H1 (cell line): ENCODE measurements around the gene RTN4RL1. TPM values are rescaled to one million over a fixed set of nuclear protein-coding genes. Genes with fewer than 3 reads are reported as not detected.

Experiments
- CEBPB ChIP-seq: IDR thresholded peaks from 2 replicates; pipeline ENCODE4 v1.6.1; 2012; ENCODE audit warnings: low read depth, low read length
- HDAC2 ChIP-seq, 2 experiments: fragments of 300-600 bp in 1 of 2; sonication (generic) in 1 of 2; IDR thresholded peaks; 2 replicates each; pipeline ENCODE4 v1.6.1; 2011 to 2012; ENCODE audit warnings: low read depth in 2 of 2, low read length in 2 of 2, mild to moderate bottlenecking in 2 of 2, moderate library complexity in 2 of 2, borderline replicate concordance in 1 of 2, inconsistent platforms in 1 of 2
- KDM5A ChIP-seq: fragments of 200-600 bp; IDR thresholded peaks from 2 replicates; pipeline ENCODE4 v1.7.1; 2012; ENCODE audit warnings: mild to moderate bottlenecking, low read length, inconsistent platforms, mixed read lengths
- NANOG ChIP-seq: IDR thresholded peaks from 2 replicates; pipeline ENCODE4 v1.6.1; 2011; ENCODE audit warnings: low read length, low read depth, mild to moderate bottlenecking, inconsistent platforms; ENCODE audit not compliant: insufficient read depth, poor library complexity, severe bottlenecking
- PHF8 ChIP-seq: fragments of 200-600 bp; sonication (generic); conservative IDR thresholded peaks from 2 replicates; pipeline ENCODE4 v1.7.1; 2012; ENCODE audit warnings: low read depth, mild to moderate bottlenecking, inconsistent platforms, low read length, moderate library complexity
- POU5F1 ChIP-seq: IDR thresholded peaks from 2 replicates; pipeline ENCODE4 v1.6.1; 2011; ENCODE audit warnings: low read depth, mild to moderate bottlenecking, low read length, moderate library complexity
- SIRT6 ChIP-seq: IDR thresholded peaks from one replicate; pipeline ENCODE4 v1.7.1; 2012; ENCODE audit warnings: low read length, inconsistent platforms
- SIX5 ChIP-seq: IDR thresholded peaks from 2 replicates; pipeline ENCODE4 v1.6.1; 2011; ENCODE audit warnings: mild to moderate bottlenecking, low read depth, low read length
- TAF1 ChIP-seq: IDR thresholded peaks from 2 replicates; pipeline ENCODE4 v1.6.1; 2011; ENCODE audit warnings: mild to moderate bottlenecking, low read depth, low read length
- ZNF274 ChIP-seq: IDR thresholded peaks from 2 replicates; pipeline ENCODE4 v1.7.0; 2012; ENCODE audit warnings: low read length, borderline replicate concordance; ENCODE audit errors: extremely low read depth
- polyA plus RNA-seq, 7 experiments: library from polyadenylated mRNA; depleted of rRNA in 3 of 7; stranded (reverse) in 5 of 7; unstranded in 2 of 7; fragments of >200 nt in 5 of 7; fragments of 200-250 nt in 2 of 7; gene quantifications; 1 replicate in 5 of 7; 2 replicates in 1 of 7; 4 replicates in 1 of 7; pipeline versions ENCODE4 v1.2.1 to v1.2.3, GENCODE V29; 2011 to 2013; ENCODE audit warnings: missing spikeins in 2 of 7, mixed read lengths in 2 of 7
- total RNA-seq: library from RNA; stranded (reverse); fragmentation: NEBNext Ultra II Directional; extraction: Animal tissue kit (Norgen Biotek cat#: 25700); gene quantifications from 2 replicates; pipeline ENCODE4 v1.2.1, GENCODE V29; 2021
- TF ChIP-seq, protein P1 (sequence below): fragments of 300-600 bp; sonication (generic); IDR thresholded peaks from 2 replicates; pipeline ENCODE4 v1.7.1; 2012; ENCODE audit warnings: low read length, moderate library complexity, mild to moderate bottlenecking, inconsistent platforms; ENCODE audit not compliant: insufficient replicate concordance
- TF ChIP-seq, protein P2 (sequence below): IDR thresholded peaks from 2 replicates; pipeline ENCODE4 v1.6.1; 2011; ENCODE audit warnings: low read depth, mild to moderate bottlenecking, low read length; ENCODE audit not compliant: insufficient read depth

The RTN4RL1 gene
- total and polyA plus RNA-seq, 2 of the 8 experiments (the other 6 are each of a cell fraction or from before 2014, with no cell fraction given), result 0.09 TPM; not detected in 1

DNA sequence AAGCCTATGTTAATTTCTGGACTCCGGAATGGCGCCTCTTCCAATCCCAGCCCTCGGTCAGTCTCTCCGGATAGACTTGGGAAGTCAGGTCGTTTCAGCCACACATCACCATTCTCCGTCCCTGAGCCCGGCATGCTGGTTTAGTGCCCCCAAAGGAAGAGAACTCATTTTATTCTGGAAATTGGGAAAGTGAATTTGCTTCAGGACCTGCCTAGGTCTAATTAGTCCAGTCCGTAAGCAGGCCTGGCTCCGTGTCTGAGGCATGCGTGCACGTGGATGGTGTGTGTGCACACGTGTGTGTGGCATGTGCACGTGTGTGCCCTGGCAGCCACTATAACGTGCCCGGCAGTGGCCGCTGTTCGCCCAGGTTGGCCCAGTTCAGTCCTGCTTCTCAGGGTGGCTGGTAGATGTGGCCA lies 117.9 kb downstream of the RTN4RL1 start (continued):
- TF ChIP-seq, protein P1, sequence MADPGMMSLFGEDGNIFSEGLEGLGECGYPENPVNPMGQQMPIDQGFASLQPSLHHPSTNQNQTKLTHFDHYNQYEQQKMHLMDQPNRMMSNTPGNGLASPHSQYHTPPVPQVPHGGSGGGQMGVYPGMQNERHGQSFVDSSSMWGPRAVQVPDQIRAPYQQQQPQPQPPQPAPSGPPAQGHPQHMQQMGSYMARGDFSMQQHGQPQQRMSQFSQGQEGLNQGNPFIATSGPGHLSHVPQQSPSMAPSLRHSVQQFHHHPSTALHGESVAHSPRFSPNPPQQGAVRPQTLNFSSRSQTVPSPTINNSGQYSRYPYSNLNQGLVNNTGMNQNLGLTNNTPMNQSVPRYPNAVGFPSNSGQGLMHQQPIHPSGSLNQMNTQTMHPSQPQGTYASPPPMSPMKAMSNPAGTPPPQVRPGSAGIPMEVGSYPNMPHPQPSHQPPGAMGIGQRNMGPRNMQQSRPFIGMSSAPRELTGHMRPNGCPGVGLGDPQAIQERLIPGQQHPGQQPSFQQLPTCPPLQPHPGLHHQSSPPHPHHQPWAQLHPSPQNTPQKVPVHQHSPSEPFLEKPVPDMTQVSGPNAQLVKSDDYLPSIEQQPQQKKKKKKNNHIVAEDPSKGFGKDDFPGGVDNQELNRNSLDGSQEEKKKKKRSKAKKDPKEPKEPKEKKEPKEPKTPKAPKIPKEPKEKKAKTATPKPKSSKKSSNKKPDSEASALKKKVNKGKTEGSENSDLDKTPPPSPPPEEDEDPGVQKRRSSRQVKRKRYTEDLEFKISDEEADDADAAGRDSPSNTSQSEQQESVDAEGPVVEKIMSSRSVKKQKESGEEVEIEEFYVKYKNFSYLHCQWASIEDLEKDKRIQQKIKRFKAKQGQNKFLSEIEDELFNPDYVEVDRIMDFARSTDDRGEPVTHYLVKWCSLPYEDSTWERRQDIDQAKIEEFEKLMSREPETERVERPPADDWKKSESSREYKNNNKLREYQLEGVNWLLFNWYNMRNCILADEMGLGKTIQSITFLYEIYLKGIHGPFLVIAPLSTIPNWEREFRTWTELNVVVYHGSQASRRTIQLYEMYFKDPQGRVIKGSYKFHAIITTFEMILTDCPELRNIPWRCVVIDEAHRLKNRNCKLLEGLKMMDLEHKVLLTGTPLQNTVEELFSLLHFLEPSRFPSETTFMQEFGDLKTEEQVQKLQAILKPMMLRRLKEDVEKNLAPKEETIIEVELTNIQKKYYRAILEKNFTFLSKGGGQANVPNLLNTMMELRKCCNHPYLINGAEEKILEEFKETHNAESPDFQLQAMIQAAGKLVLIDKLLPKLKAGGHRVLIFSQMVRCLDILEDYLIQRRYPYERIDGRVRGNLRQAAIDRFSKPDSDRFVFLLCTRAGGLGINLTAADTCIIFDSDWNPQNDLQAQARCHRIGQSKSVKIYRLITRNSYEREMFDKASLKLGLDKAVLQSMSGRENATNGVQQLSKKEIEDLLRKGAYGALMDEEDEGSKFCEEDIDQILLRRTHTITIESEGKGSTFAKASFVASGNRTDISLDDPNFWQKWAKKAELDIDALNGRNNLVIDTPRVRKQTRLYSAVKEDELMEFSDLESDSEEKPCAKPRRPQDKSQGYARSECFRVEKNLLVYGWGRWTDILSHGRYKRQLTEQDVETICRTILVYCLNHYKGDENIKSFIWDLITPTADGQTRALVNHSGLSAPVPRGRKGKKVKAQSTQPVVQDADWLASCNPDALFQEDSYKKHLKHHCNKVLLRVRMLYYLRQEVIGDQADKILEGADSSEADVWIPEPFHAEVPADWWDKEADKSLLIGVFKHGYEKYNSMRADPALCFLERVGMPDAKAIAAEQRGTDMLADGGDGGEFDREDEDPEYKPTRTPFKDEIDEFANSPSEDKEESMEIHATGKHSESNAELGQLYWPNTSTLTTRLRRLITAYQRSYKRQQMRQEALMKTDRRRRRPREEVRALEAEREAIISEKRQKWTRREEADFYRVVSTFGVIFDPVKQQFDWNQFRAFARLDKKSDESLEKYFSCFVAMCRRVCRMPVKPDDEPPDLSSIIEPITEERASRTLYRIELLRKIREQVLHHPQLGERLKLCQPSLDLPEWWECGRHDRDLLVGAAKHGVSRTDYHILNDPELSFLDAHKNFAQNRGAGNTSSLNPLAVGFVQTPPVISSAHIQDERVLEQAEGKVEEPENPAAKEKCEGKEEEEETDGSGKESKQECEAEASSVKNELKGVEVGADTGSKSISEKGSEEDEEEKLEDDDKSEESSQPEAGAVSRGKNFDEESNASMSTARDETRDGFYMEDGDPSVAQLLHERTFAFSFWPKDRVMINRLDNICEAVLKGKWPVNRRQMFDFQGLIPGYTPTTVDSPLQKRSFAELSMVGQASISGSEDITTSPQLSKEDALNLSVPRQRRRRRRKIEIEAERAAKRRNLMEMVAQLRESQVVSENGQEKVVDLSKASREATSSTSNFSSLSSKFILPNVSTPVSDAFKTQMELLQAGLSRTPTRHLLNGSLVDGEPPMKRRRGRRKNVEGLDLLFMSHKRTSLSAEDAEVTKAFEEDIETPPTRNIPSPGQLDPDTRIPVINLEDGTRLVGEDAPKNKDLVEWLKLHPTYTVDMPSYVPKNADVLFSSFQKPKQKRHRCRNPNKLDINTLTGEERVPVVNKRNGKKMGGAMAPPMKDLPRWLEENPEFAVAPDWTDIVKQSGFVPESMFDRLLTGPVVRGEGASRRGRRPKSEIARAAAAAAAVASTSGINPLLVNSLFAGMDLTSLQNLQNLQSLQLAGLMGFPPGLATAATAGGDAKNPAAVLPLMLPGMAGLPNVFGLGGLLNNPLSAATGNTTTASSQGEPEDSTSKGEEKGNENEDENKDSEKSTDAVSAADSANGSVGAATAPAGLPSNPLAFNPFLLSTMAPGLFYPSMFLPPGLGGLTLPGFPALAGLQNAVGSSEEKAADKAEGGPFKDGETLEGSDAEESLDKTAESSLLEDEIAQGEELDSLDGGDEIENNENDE, result no peak
- TF ChIP-seq PHF8, result no peak
- TF ChIP-seq TAF1, result no peak
- no peak for TF ChIP-seq HDAC2 (IDR thresholded peaks at IDR 0.05; ENCODE audit: borderline replicate concordance in 1 of 2, low read depth in 2 of 2, low read length in 2 of 2)
- TF ChIP-seq, protein P2, sequence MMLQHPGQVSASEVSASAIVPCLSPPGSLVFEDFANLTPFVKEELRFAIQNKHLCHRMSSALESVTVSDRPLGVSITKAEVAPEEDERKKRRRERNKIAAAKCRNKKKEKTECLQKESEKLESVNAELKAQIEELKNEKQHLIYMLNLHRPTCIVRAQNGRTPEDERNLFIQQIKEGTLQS, result no peak
- no peak for TF ChIP-seq ZNF274
- no peak for TF ChIP-seq NANOG
- TF ChIP-seq CEBPB, result no peak
- TF ChIP-seq SIX5, result no peak
- no peak for TF ChIP-seq SIRT6
- TF ChIP-seq POU5F1, result no peak
- no peak for TF ChIP-seq KDM5A
